ENCODE results near the gene ATOH8.

ATOH8 gene

GRCh38 chr2:85780316-85781012 lies 26.7 kb downstream of the ATOH8 start:
- H3K4me3 ChIP-seq (replicated peaks; ENCODE audit: low read depth, low read length) = no peak overlapping the region
- no peak for DNase-seq (ENCODE audit: extremely low read depth, low read depth)
- TF ChIP-seq, protein P1, sequence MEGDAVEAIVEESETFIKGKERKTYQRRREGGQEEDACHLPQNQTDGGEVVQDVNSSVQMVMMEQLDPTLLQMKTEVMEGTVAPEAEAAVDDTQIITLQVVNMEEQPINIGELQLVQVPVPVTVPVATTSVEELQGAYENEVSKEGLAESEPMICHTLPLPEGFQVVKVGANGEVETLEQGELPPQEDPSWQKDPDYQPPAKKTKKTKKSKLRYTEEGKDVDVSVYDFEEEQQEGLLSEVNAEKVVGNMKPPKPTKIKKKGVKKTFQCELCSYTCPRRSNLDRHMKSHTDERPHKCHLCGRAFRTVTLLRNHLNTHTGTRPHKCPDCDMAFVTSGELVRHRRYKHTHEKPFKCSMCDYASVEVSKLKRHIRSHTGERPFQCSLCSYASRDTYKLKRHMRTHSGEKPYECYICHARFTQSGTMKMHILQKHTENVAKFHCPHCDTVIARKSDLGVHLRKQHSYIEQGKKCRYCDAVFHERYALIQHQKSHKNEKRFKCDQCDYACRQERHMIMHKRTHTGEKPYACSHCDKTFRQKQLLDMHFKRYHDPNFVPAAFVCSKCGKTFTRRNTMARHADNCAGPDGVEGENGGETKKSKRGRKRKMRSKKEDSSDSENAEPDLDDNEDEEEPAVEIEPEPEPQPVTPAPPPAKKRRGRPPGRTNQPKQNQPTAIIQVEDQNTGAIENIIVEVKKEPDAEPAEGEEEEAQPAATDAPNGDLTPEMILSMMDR (IDR thresholded peaks at IDR 0.05; ENCODE audit: low read depth, low read length, missing control alignments) = no peak

DNA sequence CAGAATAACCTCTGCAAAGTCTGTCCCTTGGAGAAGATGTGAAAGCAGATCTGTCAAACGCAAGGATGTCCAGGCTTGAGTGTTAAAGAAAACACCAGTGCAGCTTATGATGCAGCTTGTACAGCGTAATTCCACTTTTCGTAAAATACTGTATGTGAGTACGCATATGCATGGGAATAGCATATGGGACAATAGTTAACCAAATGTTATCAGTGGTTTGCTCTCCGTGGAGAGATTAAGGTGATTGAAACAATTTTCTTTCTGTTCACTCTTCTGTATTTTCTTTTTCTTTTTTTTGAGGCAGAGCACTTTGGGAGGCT lies 27.2 kb downstream of the ATOH8 start:
- no peak for DNase-seq (ENCODE audit: extremely low read depth, low read depth)
- TF ChIP-seq, protein P1 (IDR thresholded peaks at IDR 0.05; ENCODE audit: low read depth, low read length, missing control alignments) = no peak

GRCh38 chr2:85783796-85784195 lies 30.0 kb downstream of the ATOH8 start:
- H3K4me3 ChIP-seq (replicated peaks; ENCODE audit: low read depth, low read length) = no peak overlapping the region
- TF ChIP-seq, protein P1 (IDR thresholded peaks at IDR 0.05; ENCODE audit: low read depth, low read length, missing control alignments) = no peak
- no peak for DNase-seq (ENCODE audit: extremely low read depth, low read depth)

More for the DNA sequence above, 27.2 kb downstream of the ATOH8 start:
- H3K4me3 ChIP-seq (replicated peaks; ENCODE audit: low read depth, low read length) = no peak overlapping the region

DNA sequence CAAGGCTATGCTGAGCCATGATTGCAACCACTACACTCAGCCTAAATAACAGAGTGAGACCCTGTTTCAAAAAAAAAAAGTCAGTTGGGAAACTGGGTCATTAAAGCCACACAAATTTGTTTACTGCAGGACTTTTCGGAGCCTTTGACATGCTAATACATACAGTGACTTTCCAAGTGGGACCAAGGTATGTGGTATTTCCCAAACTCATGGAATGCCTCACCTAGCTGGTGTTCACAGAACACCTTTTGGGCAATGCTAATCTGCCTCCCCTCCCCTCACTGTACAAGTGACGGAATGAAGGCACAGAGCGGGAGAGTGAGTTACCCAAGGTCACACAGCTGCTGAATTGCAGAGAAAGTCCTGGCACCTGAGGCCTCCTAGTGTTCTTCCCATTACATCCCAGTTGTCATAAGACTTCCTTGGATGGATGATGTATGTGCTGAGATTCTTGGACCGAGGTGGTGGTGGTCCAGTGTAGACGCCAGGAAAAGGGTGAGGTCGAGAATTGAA lies 30.7 kb downstream of the ATOH8 start:
- TF ChIP-seq, protein P1 (IDR thresholded peaks at IDR 0.05; ENCODE audit: low read depth, low read length, missing control alignments) = no peak
- DNase-seq (ENCODE audit: extremely low read depth, low read depth) = no peak
- H3K4me3 ChIP-seq (replicated peaks; ENCODE audit: low read depth, low read length) = no peak overlapping the region

GRCh38 chr2:85785027-85785822 lies 31.4 kb downstream of the ATOH8 start:
- TF ChIP-seq, protein P1 (IDR thresholded peaks at IDR 0.05; ENCODE audit: low read depth, low read length, missing control alignments) = no peak
- H3K4me3 ChIP-seq (replicated peaks; ENCODE audit: low read depth, low read length) = no peak overlapping the region
- DNase-seq (ENCODE audit: extremely low read depth, low read depth) = peak; percentile 25

GRCh38 chr2:85785871-85786270 lies 32.1 kb downstream of the ATOH8 start:
- H3K4me3 ChIP-seq (replicated peaks; ENCODE audit: low read depth, low read length) = no peak overlapping the region
- TF ChIP-seq, protein P1 (IDR thresholded peaks at IDR 0.05; ENCODE audit: low read depth, low read length, missing control alignments) = no peak
- no peak for DNase-seq (ENCODE audit: extremely low read depth, low read depth)

Measured in HFF-Myc (cell line).